Muscle layer of duodenum (tissue), 2 donors: ENCODE measurements around the gene LRP2.

ENCODE experiments used
- H3K27ac ChIP-seq: one replicate; pipeline ENCODE4 v1.7.0; 2013; ENCODE audit warnings: mild to moderate bottlenecking, low read length
- H3K27me3 ChIP-seq: one replicate; pipeline ENCODE4 v1.7.0; 2013; ENCODE audit warnings: low read depth, mild to moderate bottlenecking, control low read depth, low read length
- H3K36me3 ChIP-seq, 2 donors: one replicate each; pipeline ENCODE4 v1.7.0; 2013; ENCODE audit warnings: low read length in 2 of 2, control low read depth in 1 of 2, mild to moderate bottlenecking in 1 of 2; ENCODE audit not compliant: insufficient read depth in 2 of 2, control insufficient read depth in 1 of 2
- H3K4me1 ChIP-seq, 2 donors: one replicate each; pipeline ENCODE4 v1.7.0; 2013; ENCODE audit warnings: low read length in 2 of 2, mild to moderate bottlenecking in 2 of 2, control low read depth in 1 of 2, moderate library complexity in 1 of 2; ENCODE audit not compliant: insufficient read depth in 2 of 2, control insufficient read depth in 1 of 2
- H3K4me3 ChIP-seq, 2 donors: one replicate each; pipeline ENCODE4 v1.7.0; 2013; ENCODE audit warnings: low read length in 2 of 2, low read depth in 1 of 2, mild to moderate bottlenecking in 1 of 2
- H3K9me3 ChIP-seq, 2 donors: one replicate each; pipeline ENCODE4 v1.7.0; 2013; ENCODE audit warnings: low read length in 2 of 2, control low read depth in 1 of 2, mild to moderate bottlenecking in 1 of 2; ENCODE audit not compliant: control insufficient read depth in 1 of 2
- donor health status: healthy.

The LRP2 gene

GRCh38 chr2:169080250-169081069, 281.9 kb downstream of the LRP2 start:
- H3K4me1 ChIP-seq: no peaks in the 10 kb centered on the region
- H3K36me3 ChIP-seq: no peaks in the 10 kb centered on the region
- H3K27ac ChIP-seq: no peak overlapping the region
- no peaks in the 10 kb centered on the region for H3K27me3 ChIP-seq
- H3K4me3 ChIP-seq: no peak overlapping the region
- no peaks in the 10 kb centered on the region for H3K9me3 ChIP-seq

GRCh38 chr2:169077674-169078240, 284.6 kb downstream of the LRP2 start:
- Histone ChIP-seq H3K36me3 (no peaks in the 10 kb centered on the region), H3K4me3 (no peak overlapping the region), H3K4me1 (no peaks in the 10 kb centered on the region), H3K9me3 (no peaks in the 10 kb centered on the region), H3K27me3 (no peaks in the 10 kb centered on the region), H3K27ac (no peak overlapping the region)
